CD4-positive, alpha-beta T cell treated with Interleukin-17A for 1 hour (primary cell): ENCODE results near the gene CMTR2.
"Not testable (repeated sequence)": the region's sequence is repeated elsewhere in the genome, so short reads cannot be mapped to it uniquely, and the experiment has no call there.

Source experiments
- DNase-seq: peaks from one replicate; pipeline ENCODE4 v3.0.0-alpha.2; 2020

Gene CMTR2

GRCh38 chr16:71288890-71289731, at the start of gene CMTR2:
Gene CMTR2 (minus strand): TSS chr16:71289402. CDS start chr16:71285920, 3,482 bp downstream.
- peak; percentile 90 for DNase-seq

GRCh38 chr16:71338632-71339031, 49.4 kb upstream of the CMTR2 start:
- no peak for DNase-seq

GRCh38 chr16:71338193-71338592, 49.0 kb upstream of the CMTR2 start:
- no peak for DNase-seq

- no peak for DNase-seq
Measured at GRCh38 chr16:71337631-71338030, 48.4 kb upstream of the CMTR2 start.

GRCh38 chr16:71328151-71328550, 38.9 kb upstream of the CMTR2 start:
- no peak for DNase-seq

- DNase-seq, result no peak
Measured at GRCh38 chr16:71327720-71328119, 38.5 kb upstream of the CMTR2 start.

- DNase-seq, result no peak
Measured at GRCh38 chr16:71319999-71320398, 30.8 kb upstream of the CMTR2 start.

- no peak for DNase-seq
Measured at GRCh38 chr16:71315269-71315668, 26.1 kb upstream of the CMTR2 start.

- DNase-seq, result not testable (repeated sequence)
Measured at GRCh38 chr16:71313591-71313990, 24.4 kb upstream of the CMTR2 start.

- peak; percentile 32 for DNase-seq
Measured at GRCh38 chr16:71311553-71312158, 22.5 kb upstream of the CMTR2 start.

GRCh38 chr16:71303938-71304337, 14.7 kb upstream of the CMTR2 start:
- DNase-seq, result no peak

- DNase-seq, result no peak
Measured at GRCh38 chr16:71297341-71297634, 8.1 kb upstream of the CMTR2 start.

GRCh38 chr16:71296584-71297340, 7.6 kb upstream of the CMTR2 start:
- no peak for DNase-seq

GRCh38 chr16:71295950-71296349, 6.7 kb upstream of the CMTR2 start:
- DNase-seq, result no peak

GRCh38 chr16:71293919-71294318, 4.7 kb upstream of the CMTR2 start:
- no peak for DNase-seq

GRCh38 chr16:71292095-71292494, 2.9 kb upstream of the CMTR2 start:
- not testable (repeated sequence) for DNase-seq

GRCh38 chr16:71289732-71290062, 495 bp upstream of the CMTR2 start:
- no peak for DNase-seq

GRCh38 chr16:71288570-71288889, 672 bp downstream of the CMTR2 start:
- DNase-seq, result no peak

- no peak for DNase-seq
Measured at GRCh38 chr16:71287911-71288310, 1.3 kb downstream of the CMTR2 start.

GRCh38 chr16:71287454-71287853, 1.7 kb downstream of the CMTR2 start:
- DNase-seq, result no peak

GRCh38 chr16:71283612-71284011, 5.6 kb downstream of the CMTR2 start:
- DNase-seq, result no peak

- DNase-seq, result no peak
Measured at GRCh38 chr16:71282943-71283342, 6.3 kb downstream of the CMTR2 start.

- no peak for DNase-seq
Measured at GRCh38 chr16:71276589-71277334, 12.4 kb downstream of the CMTR2 start.

GRCh38 chr16:71273384-71273783, 15.8 kb downstream of the CMTR2 start:
- DNase-seq, result no peak
